OCI-LY7 (cell line): Measurements from ENCODE around the gene PLK5. TPM values are rescaled to one million over a fixed set of nuclear protein-coding genes. Genes with fewer than 3 reads are reported as not detected.

Source experiments
- BruUV-seq: library from RNA; stranded (reverse); fragments of 400-500 nt; replicated peaks from 2 replicates; lab custom pipeline; 2021; lab: Mats Ljungman, UMichigan
- CTCF ChIA-PET: fragments of 300-600 bp; sonication (Branson Sonifier 250); formaldehyde crosslinking; loops from one replicate; lab custom pipeline; 2022; ENCODE audit warnings: antibody characterized with exemption; ENCODE audit not compliant: unreplicated experiment; lab: Charles Lee
- POLR2A ChIA-PET: fragments of 300-600 bp; sonication (Branson Sonifier 250); formaldehyde crosslinking; loops from one replicate; lab custom pipeline; 2022; ENCODE audit warnings: antibody characterized with exemption; lab: Charles Lee
- DNase-seq: peaks from one replicate; pipeline ENCODE4 v3.0.0-alpha.2; 2015; ENCODE audit warnings: low spot score
- H2AFZ ChIP-seq: fragments of 200-600 bp; sonication (generic), shearing (Covaris generic); 2 replicates; pipeline ENCODE4 v1.6.1; 2014; ENCODE audit warnings: mild to moderate bottlenecking, antibody characterized with exemption, low read length, moderate library complexity
- H3K27ac ChIP-seq: fragments of 200-600 bp; sonication (generic); 2 replicates; pipeline ENCODE4 v1.5.1; 2014; ENCODE audit warnings: mixed run types, low read depth, mild to moderate bottlenecking, moderate library complexity, low read length, inconsistent platforms; ENCODE audit not compliant: poor library complexity, severe bottlenecking
- H3K36me3 ChIP-seq: fragments of 200-600 bp; sonication (generic); 2 replicates; pipeline ENCODE4 v1.6.1; 2014; ENCODE audit warnings: mild to moderate bottlenecking, antibody characterized with exemption, low read length, moderate library complexity, mixed read lengths; ENCODE audit not compliant: insufficient read depth
- H3K4me1 ChIP-seq: fragments of 200-600 bp; sonication (generic); 2 replicates; pipeline ENCODE4 v1.5.1; 2014; ENCODE audit warnings: mild to moderate bottlenecking, low read length; ENCODE audit not compliant: insufficient read depth, poor library complexity, severe bottlenecking
- H3K4me2 ChIP-seq: fragments of 200-600 bp; sonication (generic); 2 replicates; pipeline ENCODE4 v1.6.1; 2014; ENCODE audit warnings: mild to moderate bottlenecking, low read length
- H3K4me3 ChIP-seq: fragments of 200-600 bp; sonication (generic); 2 replicates; pipeline ENCODE4 v1.5.1; 2014; ENCODE audit warnings: mild to moderate bottlenecking, low read depth, low read length; ENCODE audit not compliant: poor library complexity, severe bottlenecking
- H3K79me2 ChIP-seq: fragments of 200-600 bp; sonication (generic); 2 replicates; pipeline ENCODE4 v1.6.1; 2016; ENCODE audit warnings: low read depth, mild to moderate bottlenecking, low read length, moderate library complexity, mixed read lengths; ENCODE audit not compliant: insufficient read depth
- H3K9me2 ChIP-seq: fragments of 200-600 bp; sonication (generic); 2 replicates; pipeline ENCODE4 v1.6.1; 2016; ENCODE audit warnings: mild to moderate bottlenecking, low read length, mixed read lengths; ENCODE audit not compliant: insufficient read depth
- H3K9me3 ChIP-seq: fragments of 200-600 bp; sonication (generic); 2 replicates; pipeline ENCODE4 v1.6.1; 2014; ENCODE audit warnings: mild to moderate bottlenecking, mixed run types, low read length, mixed read lengths
- H4K20me1 ChIP-seq: fragments of 200-600 bp; sonication (generic); 2 replicates; pipeline ENCODE4 v1.6.1; 2014; ENCODE audit warnings: mild to moderate bottlenecking, antibody characterized with exemption, low read length, moderate library complexity, mixed read lengths; ENCODE audit not compliant: insufficient read depth
- EZH2phosphoT487 ChIP-seq: fragments of 200-600 bp; sonication (generic); IDR thresholded peaks from 2 replicates; pipeline ENCODE4 v1.6.1; 2018; ENCODE audit warnings: low read depth, borderline replicate concordance, mild to moderate bottlenecking, mixed run types, antibody characterized with exemption, low read length, moderate library complexity, mixed read lengths
- intact Hi-C: fragments of 100-400 bp; cut with micrococcal nuclease; formaldehyde crosslinking; loops from one replicate; pipeline ENCODE4 v1.10.0; 2022; ENCODE audit not compliant: unreplicated experiment
- total RNA-seq, 2 experiments: library from RNA; depleted of rRNA in 1 of 2; stranded (reverse); fragments of >200 nt in 1 of 2; shearing (Covaris generic) in 1 of 2; gene quantifications; 2 replicates each; pipeline ENCODE4 v1.2.3, GENCODE V29; 2014 to 2022
- TF ChIP-seq, protein P1 (sequence below): fragments of 200-600 bp; sonication (generic); conservative IDR thresholded peaks from 2 replicates; pipeline ENCODE4 v1.5.1; 2014; ENCODE audit warnings: mild to moderate bottlenecking, antibody characterized with exemption, low read length, moderate library complexity, mixed read lengths

The PLK5 gene
- total RNA-seq, 2 experiments from 2014 or later = 0.17 TPM; not detected in 1

- DNase-seq = no peak
- TF ChIP-seq EZH2phosphoT487 = no peak
- TF ChIP-seq, protein P1, sequence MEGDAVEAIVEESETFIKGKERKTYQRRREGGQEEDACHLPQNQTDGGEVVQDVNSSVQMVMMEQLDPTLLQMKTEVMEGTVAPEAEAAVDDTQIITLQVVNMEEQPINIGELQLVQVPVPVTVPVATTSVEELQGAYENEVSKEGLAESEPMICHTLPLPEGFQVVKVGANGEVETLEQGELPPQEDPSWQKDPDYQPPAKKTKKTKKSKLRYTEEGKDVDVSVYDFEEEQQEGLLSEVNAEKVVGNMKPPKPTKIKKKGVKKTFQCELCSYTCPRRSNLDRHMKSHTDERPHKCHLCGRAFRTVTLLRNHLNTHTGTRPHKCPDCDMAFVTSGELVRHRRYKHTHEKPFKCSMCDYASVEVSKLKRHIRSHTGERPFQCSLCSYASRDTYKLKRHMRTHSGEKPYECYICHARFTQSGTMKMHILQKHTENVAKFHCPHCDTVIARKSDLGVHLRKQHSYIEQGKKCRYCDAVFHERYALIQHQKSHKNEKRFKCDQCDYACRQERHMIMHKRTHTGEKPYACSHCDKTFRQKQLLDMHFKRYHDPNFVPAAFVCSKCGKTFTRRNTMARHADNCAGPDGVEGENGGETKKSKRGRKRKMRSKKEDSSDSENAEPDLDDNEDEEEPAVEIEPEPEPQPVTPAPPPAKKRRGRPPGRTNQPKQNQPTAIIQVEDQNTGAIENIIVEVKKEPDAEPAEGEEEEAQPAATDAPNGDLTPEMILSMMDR = no peak
- no peak overlapping the region for H3K27ac ChIP-seq
- no peak overlapping the region for H3K4me3 ChIP-seq
- H4K20me1 ChIP-seq = no peaks in the 10 kb centered on the region
- no peaks in the 10 kb centered on the region for H3K9me2 ChIP-seq
- intact Hi-C loops = no loop called here
- no peaks in the 10 kb centered on the region for H3K79me2 ChIP-seq
- no peaks in the 10 kb centered on the region for H3K9me3 ChIP-seq
- peaks cover 6% of the 10 kb centered on the region for H3K4me1 ChIP-seq
- ChIA-PET CTCF (no interaction called here), POLR2A (no interaction called here)
- H3K36me3 ChIP-seq = peaks cover 24% of the 10 kb centered on the region
- H2AFZ ChIP-seq = no peak overlapping the region
- no peak overlapping the region for H3K4me2 ChIP-seq
- no TSS peak for BruUV-seq
These were observed 48.9 kb downstream of the PLK5 start for GRCh38 chr19:1572795-1573194.

- H3K79me2 ChIP-seq = no peaks in the 10 kb centered on the region
- H3K4me2 ChIP-seq = no peak overlapping the region
- TF ChIP-seq EZH2phosphoT487 = no peak
- TF ChIP-seq, protein P1 = no peak
- H3K4me3 ChIP-seq = no peak overlapping the region
- H3K27ac ChIP-seq = no peak overlapping the region
- no peaks in the 10 kb centered on the region for H4K20me1 ChIP-seq
- DNase-seq = no peak
- H3K9me2 ChIP-seq = no peaks in the 10 kb centered on the region
- ChIA-PET POLR2A (no interaction called here), CTCF (no interaction called here)
- H2AFZ ChIP-seq = no peak overlapping the region
- intact Hi-C loops = no loop called here
- H3K36me3 ChIP-seq = peaks cover 39% of the 10 kb centered on the region
- BruUV-seq = TSS peak; percentile 35
- H3K9me3 ChIP-seq = no peaks in the 10 kb centered on the region
- no peaks in the 10 kb centered on the region for H3K4me1 ChIP-seq
These were observed 50.7 kb downstream of the PLK5 start for GRCh38 chr19:1574354-1575136.
